GM12878 (cell line): ENCODE measurements around the gene SCYGR1. TPM values are rescaled to one million over a fixed set of nuclear protein-coding genes. Genes with fewer than 3 reads are reported as not detected.

Experiments used
- ATAC-seq: fragments of 200-7000 bp; cut with Tn5 transposase; 3 replicates; pipeline ENCODE4 v1.9.1; 2020; ENCODE audit warnings: mild to moderate bottlenecking, moderate library complexity
- BruUV-seq: library from RNA; stranded (reverse); fragments of 400-500 nt; replicated peaks from 2 replicates; lab custom pipeline; 2021; lab: Mats Ljungman, UMichigan
- CTCF ChIA-PET: fragments of 300-600 bp; sonication (Branson Sonifier 250); formaldehyde crosslinking; extraction: SDS; loops from one replicate; lab custom pipeline; 2021; ENCODE audit warnings: inconsistent platforms; lab: Yijun Ruan, JAX
- POLR2A ChIA-PET: fragments of 350-600 bp; formaldehyde crosslinking; extraction: SDS; loops from one replicate; lab custom pipeline; 2021; ENCODE audit warnings: inconsistent platforms; lab: Charles Lee
- RAD21 ChIA-PET: fragments of 300-600 bp; sonication (Branson Sonifier 250); formaldehyde crosslinking; loops from one replicate; lab custom pipeline; 2023; ENCODE audit warnings: antibody characterized with exemption; ENCODE audit not compliant: unreplicated experiment; lab: Charles Lee
- SMC1A ChIA-PET: fragments of 300-600 bp; sonication (Branson Sonifier 250); formaldehyde crosslinking; loops from one replicate; lab custom pipeline; 2023; ENCODE audit not compliant: unreplicated experiment, uncharacterized antibody; lab: Charles Lee
- DNase-seq: peaks from one replicate; pipeline ENCODE4 v3.0.0-alpha.2; 2011; ENCODE audit warnings: low read depth, low spot score
- FAIRE-seq: peaks from 3 replicates; lab custom pipeline; 2011; peaks lifted over from hg19 to GRCh38; lab: Jason Lieb, UNC
- H2AFZ ChIP-seq: 2 replicates; pipeline ENCODE4 v1.6.0; 2011; ENCODE audit warnings: low read depth, low read length, control low read depth; ENCODE audit not compliant: control insufficient read depth
- H3K27ac ChIP-seq: 2 replicates; pipeline ENCODE4 v1.5.1; 2011; ENCODE audit warnings: control low read depth; ENCODE audit not compliant: control insufficient read depth, insufficient read depth
- H3K27me3 ChIP-seq, 2 experiments: replicated peaks in 1 of 2; 2 replicates each; pipeline versions ENCODE4 v1.6.0 to v1.6.1; 2011; ENCODE audit warnings: low read length in 1 of 2; ENCODE audit not compliant: control insufficient read depth in 2 of 2, insufficient read depth in 2 of 2
- H3K36me3 ChIP-seq, 2 experiments: 2 replicates each; pipeline ENCODE4 v1.5.1; 2011; ENCODE audit warnings: low read length in 1 of 2; ENCODE audit not compliant: control insufficient read depth in 2 of 2, insufficient read depth in 2 of 2
- H3K4me1 ChIP-seq: 2 replicates; pipeline ENCODE4 v1.6.1; 2011; ENCODE audit warnings: mild to moderate bottlenecking, low read length, moderate library complexity, mixed read lengths; ENCODE audit not compliant: control insufficient read depth, insufficient read depth
- H3K4me2 ChIP-seq: 2 replicates; pipeline ENCODE4 v1.6.0; 2011; ENCODE audit warnings: control low read depth; ENCODE audit not compliant: control insufficient read depth, insufficient read depth
- H3K4me3 ChIP-seq: fragments of 200-600 bp; sonication (generic); 2 replicates; pipeline ENCODE4 v1.5.1; 2016
- H3K79me2 ChIP-seq: 2 replicates; pipeline ENCODE4 v1.6.0; 2011; ENCODE audit warnings: low read length; ENCODE audit not compliant: control insufficient read depth, insufficient read depth
- H3K9ac ChIP-seq: 2 replicates; pipeline ENCODE4 v1.8.0; 2011; ENCODE audit warnings: low read length, control low read depth, mixed read lengths; ENCODE audit not compliant: control insufficient read depth, insufficient read depth
- H3K9me3 ChIP-seq: replicated peaks from 3 replicates; pipeline ENCODE4 v1.5.1; 2011; ENCODE audit warnings: mild to moderate bottlenecking, low read length; ENCODE audit not compliant: control insufficient read depth, insufficient read depth
- H4K20me1 ChIP-seq: 2 replicates; pipeline ENCODE4 v1.6.0; 2011; ENCODE audit not compliant: control insufficient read depth, insufficient read depth
- DPF2 ChIP-seq: fragments of 450-650 bp; IDR thresholded peaks from 2 replicates; pipeline ENCODE4 v1.6.1; 2017; ENCODE audit warnings: mild to moderate bottlenecking
- IKZF1 ChIP-seq: fragments of 450-650 bp; conservative IDR thresholded peaks from 2 replicates; pipeline ENCODE4 v1.6.1; 2017; ENCODE audit warnings: antibody characterized with exemption, mild to moderate bottlenecking
- RAD51 ChIP-seq: fragments of 450-650 bp; IDR thresholded peaks from 2 replicates; pipeline ENCODE4 v1.6.1; 2016; ENCODE audit warnings: moderate library complexity, mild to moderate bottlenecking, inconsistent platforms
- SREBF1 ChIP-seq: IDR thresholded peaks from 2 replicates; pipeline ENCODE4 v1.6.1; 2012; ENCODE audit warnings: mild to moderate bottlenecking, low read length
- TARDBP ChIP-seq: IDR thresholded peaks from 2 replicates; pipeline ENCODE4 v1.6.1; 2016; ENCODE audit warnings: borderline replicate concordance
- ZNF274 ChIP-seq: IDR thresholded peaks from one replicate; pipeline ENCODE4 v1.8.0; 2011; ENCODE audit not compliant: insufficient read length, insufficient read depth
- WGBS: methylation state at CpG from one replicate; pipeline ENCODE4 v1.1.6; 2016; ENCODE audit warnings: low lambda C conversion rate; ENCODE audit not compliant: insufficient replicate concordance, insufficient coverage; ENCODE audit errors: missing lambda C conversion rate; 5-methylcytosine and 5-hydroxymethylcytosine counted together
- in situ Hi-C: fragments of 300-500 bp; cut with MboI; formaldehyde crosslinking; loops from 9 replicates; pipeline ENCODE4 v1.14.3; 2018; ENCODE audit warnings: mixed read lengths
- intact Hi-C: fragments of 100-400 bp; cut with micrococcal nuclease; formaldehyde crosslinking; loops from one replicate; pipeline ENCODE4 v1.14.2; 2022; ENCODE audit not compliant: unreplicated experiment
- polyA plus RNA-seq, 11 experiments: library from polyadenylated mRNA; depleted of rRNA in 4 of 11; unstranded in 6 of 11; stranded (reverse) in 5 of 11; fragments of >200 nt; fragmentation: Nextera tagmentation in 4 of 11; fragmentation: Illumina TruSeq in 1 of 11; extraction: Ambion mirVana in 4 of 11; extraction: Trizol in 1 of 11; gene quantifications; 1 replicate in 1 of 11; 2 replicates in 10 of 11; pipeline versions ENCODE4 v1.2.1 to v1.2.3, GENCODE V29; 2011 to 2016; ENCODE audit warnings: inconsistent platforms in 2 of 11, missing spikeins in 2 of 11, low read depth in 1 of 11
- total RNA-seq, 4 experiments: library from RNA; depleted of rRNA in 3 of 4; stranded (reverse); fragments of >200 nt in 3 of 4; fragmentation: Illumina TruSeq in 1 of 4; extraction: Trizol in 1 of 4; gene quantifications; 2 replicates each; pipeline versions ENCODE4 v1.2.1 to v1.2.3, GENCODE V29; 2013 to 2021
- TF ChIP-seq, protein P1 (sequence below): IDR thresholded peaks from 2 replicates; pipeline ENCODE4 v1.6.1; 2012; ENCODE audit warnings: improper control_type of control experiment, low read depth, low read length; ENCODE audit not compliant: insufficient replicate concordance
- TF ChIP-seq, protein P2 (sequence below): IDR thresholded peaks from 2 replicates; pipeline ENCODE4 v1.6.1; 2012; ENCODE audit warnings: low read depth, low read length, improper control_type of control experiment
- TF ChIP-seq, protein P3 (sequence below): fragments of 450-650 bp; IDR thresholded peaks from 2 replicates; pipeline ENCODE4 v1.6.1; 2017; ENCODE audit warnings: mild to moderate bottlenecking

The SCYGR1 gene
- total and polyA plus RNA-seq, 10 of the 15 experiments (the other 5 are each of a cell fraction or from before 2014, with no cell fraction given) = not detected

DNA sequence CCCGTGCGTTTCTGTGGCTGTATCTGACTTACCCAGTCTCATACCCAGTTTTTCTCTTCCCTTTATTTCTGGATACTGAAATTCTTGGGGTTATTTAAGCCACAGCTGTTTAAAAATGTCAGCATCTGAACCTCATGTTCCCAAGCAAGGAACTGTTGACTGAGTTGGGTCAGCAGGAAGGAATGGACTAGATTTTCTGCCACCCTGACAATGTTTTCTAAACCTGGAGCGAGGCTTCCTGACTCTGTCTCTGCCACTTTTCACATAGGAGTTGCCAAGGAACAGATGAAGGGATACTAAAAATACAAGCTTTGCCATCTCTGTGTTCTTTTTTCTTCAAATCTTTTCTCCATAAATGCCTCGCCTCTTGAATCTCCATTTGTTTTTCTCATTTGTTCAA is 29.0 kb upstream of the SCYGR1 start:
- Histone ChIP-seq H3K79me2 (no peaks in the 10 kb centered on the region), H3K4me2 (no peak overlapping the region), H3K36me3 (no peaks in the 10 kb centered on the region), H3K27ac (no peak overlapping the region), H3K27me3 (no peaks in the 10 kb centered on the region), H3K4me1 (peaks cover 24% of the 10 kb centered on the region), H2AFZ (no peak overlapping the region), H3K9me3 (no peaks in the 10 kb centered on the region), H3K4me3 (no peak overlapping the region), H4K20me1 (no peaks in the 10 kb centered on the region), H3K9ac (no peak overlapping the region)
- in situ Hi-C loops (no loop called here), intact Hi-C loops (no loop called here)
- ChIA-PET CTCF (interaction anchor here (2.1 kb wide), 1 partner anchor 63 kb away, joined by 6 read pairs; no protein-coding TSS in a partner anchor), POLR2A (no interaction called here), SMC1A (interaction anchor here (1.5 to 13.3 kb wide), 6 partner anchors 9 to 95 kb away, joined by 3 to 191 read pairs (median 6); no protein-coding TSS in a partner anchor), RAD21 (interaction anchor here (1.7 to 2.0 kb wide), 2 partner anchors 10 to 43 kb away, joined by 6 to 8 read pairs; no protein-coding TSS in a partner anchor)
- no peak for DNase-seq
- ATAC-seq = no peak; the same call in 2 of the 3 replicates
- WGBS = 69% methylated on average over 4 of the region's 4 CpGs
- FAIRE-seq = no peak
- BruUV-seq = no TSS peak
- TF ChIP-seq DPF2 (no peak), ZNF274 (no peak), TARDBP (no peak), SREBF1 (no peak), RAD51 (no peak), IKZF1 (no peak)
- TF ChIP-seq, protein P1, sequence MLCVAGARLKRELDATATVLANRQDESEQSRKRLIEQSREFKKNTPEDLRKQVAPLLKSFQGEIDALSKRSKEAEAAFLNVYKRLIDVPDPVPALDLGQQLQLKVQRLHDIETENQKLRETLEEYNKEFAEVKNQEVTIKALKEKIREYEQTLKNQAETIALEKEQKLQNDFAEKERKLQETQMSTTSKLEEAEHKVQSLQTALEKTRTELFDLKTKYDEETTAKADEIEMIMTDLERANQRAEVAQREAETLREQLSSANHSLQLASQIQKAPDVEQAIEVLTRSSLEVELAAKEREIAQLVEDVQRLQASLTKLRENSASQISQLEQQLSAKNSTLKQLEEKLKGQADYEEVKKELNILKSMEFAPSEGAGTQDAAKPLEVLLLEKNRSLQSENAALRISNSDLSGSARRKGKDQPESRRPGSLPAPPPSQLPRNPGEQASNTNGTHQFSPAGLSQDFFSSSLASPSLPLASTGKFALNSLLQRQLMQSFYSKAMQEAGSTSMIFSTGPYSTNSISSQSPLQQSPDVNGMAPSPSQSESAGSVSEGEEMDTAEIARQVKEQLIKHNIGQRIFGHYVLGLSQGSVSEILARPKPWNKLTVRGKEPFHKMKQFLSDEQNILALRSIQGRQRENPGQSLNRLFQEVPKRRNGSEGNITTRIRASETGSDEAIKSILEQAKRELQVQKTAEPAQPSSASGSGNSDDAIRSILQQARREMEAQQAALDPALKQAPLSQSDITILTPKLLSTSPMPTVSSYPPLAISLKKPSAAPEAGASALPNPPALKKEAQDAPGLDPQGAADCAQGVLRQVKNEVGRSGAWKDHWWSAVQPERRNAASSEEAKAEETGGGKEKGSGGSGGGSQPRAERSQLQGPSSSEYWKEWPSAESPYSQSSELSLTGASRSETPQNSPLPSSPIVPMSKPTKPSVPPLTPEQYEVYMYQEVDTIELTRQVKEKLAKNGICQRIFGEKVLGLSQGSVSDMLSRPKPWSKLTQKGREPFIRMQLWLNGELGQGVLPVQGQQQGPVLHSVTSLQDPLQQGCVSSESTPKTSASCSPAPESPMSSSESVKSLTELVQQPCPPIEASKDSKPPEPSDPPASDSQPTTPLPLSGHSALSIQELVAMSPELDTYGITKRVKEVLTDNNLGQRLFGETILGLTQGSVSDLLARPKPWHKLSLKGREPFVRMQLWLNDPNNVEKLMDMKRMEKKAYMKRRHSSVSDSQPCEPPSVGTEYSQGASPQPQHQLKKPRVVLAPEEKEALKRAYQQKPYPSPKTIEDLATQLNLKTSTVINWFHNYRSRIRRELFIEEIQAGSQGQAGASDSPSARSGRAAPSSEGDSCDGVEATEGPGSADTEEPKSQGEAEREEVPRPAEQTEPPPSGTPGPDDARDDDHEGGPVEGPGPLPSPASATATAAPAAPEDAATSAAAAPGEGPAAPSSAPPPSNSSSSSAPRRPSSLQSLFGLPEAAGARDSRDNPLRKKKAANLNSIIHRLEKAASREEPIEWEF = no peak
- TF ChIP-seq, protein P2, sequence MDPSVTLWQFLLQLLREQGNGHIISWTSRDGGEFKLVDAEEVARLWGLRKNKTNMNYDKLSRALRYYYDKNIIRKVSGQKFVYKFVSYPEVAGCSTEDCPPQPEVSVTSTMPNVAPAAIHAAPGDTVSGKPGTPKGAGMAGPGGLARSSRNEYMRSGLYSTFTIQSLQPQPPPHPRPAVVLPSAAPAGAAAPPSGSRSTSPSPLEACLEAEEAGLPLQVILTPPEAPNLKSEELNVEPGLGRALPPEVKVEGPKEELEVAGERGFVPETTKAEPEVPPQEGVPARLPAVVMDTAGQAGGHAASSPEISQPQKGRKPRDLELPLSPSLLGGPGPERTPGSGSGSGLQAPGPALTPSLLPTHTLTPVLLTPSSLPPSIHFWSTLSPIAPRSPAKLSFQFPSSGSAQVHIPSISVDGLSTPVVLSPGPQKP = no peak
- TF ChIP-seq, protein P3, sequence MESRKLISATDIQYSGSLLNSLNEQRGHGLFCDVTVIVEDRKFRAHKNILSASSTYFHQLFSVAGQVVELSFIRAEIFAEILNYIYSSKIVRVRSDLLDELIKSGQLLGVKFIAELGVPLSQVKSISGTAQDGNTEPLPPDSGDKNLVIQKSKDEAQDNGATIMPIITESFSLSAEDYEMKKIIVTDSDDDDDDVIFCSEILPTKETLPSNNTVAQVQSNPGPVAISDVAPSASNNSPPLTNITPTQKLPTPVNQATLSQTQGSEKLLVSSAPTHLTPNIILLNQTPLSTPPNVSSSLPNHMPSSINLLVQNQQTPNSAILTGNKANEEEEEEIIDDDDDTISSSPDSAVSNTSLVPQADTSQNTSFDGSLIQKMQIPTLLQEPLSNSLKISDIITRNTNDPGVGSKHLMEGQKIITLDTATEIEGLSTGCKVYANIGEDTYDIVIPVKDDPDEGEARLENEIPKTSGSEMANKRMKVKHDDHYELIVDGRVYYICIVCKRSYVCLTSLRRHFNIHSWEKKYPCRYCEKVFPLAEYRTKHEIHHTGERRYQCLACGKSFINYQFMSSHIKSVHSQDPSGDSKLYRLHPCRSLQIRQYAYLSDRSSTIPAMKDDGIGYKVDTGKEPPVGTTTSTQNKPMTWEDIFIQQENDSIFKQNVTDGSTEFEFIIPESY = no peak
